Fibroblast of lung (primary cell): ENCODE data around the gene ZDHHC3. TPM values are rescaled to one million over a fixed set of nuclear protein-coding genes. Genes with fewer than 3 reads are reported as not detected.

Experiments
- DNase-seq, 2 donors: peaks; one replicate each; pipeline versions ENCODE4 v3.0.0 to v3.0.0-alpha.2; 2010; ENCODE audit warnings: low read depth in 2 of 2
- H2AFZ ChIP-seq: 2 replicates; pipeline ENCODE4 v1.5.1; 2012; ENCODE audit warnings: low read length, control low read depth, inconsistent platforms
- H3K27ac ChIP-seq: 2 replicates; pipeline ENCODE4 v1.5.1; 2011; ENCODE audit warnings: low read length, control low read depth; ENCODE audit not compliant: insufficient read depth
- H3K27me3 ChIP-seq: 2 replicates; pipeline ENCODE4 v1.5.1; 2011; ENCODE audit warnings: mild to moderate bottlenecking, low read length; ENCODE audit not compliant: control insufficient read depth, insufficient read depth
- H3K36me3 ChIP-seq: 2 replicates; pipeline ENCODE4 v1.5.1; 2011; ENCODE audit warnings: low read length; ENCODE audit not compliant: control insufficient read depth, insufficient read depth
- H3K4me1 ChIP-seq: 2 replicates; pipeline ENCODE4 v1.5.1; 2011; ENCODE audit warnings: low read length; ENCODE audit not compliant: control insufficient read depth, insufficient read depth; ENCODE audit errors: extremely low read depth
- H3K4me2 ChIP-seq: 2 replicates; pipeline ENCODE4 v1.5.1; 2011; ENCODE audit warnings: low read length, control low read depth; ENCODE audit not compliant: insufficient read depth; ENCODE audit errors: extremely low read depth
- H3K4me3 ChIP-seq, 4 experiments: fragments of 200-600 bp in 1 of 4; sonication (generic) in 1 of 4; replicated peaks in 1 of 4; 2 replicates each; pipeline ENCODE4 v1.5.1; 2011 to 2016; ENCODE audit warnings: low read length in 4 of 4, low read depth in 3 of 4, mild to moderate bottlenecking in 3 of 4, control low read depth in 2 of 4, inconsistent platforms in 1 of 4, mixed read lengths in 1 of 4; ENCODE audit not compliant: insufficient read depth in 1 of 4; ENCODE audit errors: control extremely low read depth in 1 of 4
- H3K79me2 ChIP-seq: 2 replicates; pipeline ENCODE4 v1.5.1; 2012; ENCODE audit warnings: mild to moderate bottlenecking, low read length, inconsistent platforms; ENCODE audit not compliant: control insufficient read depth, insufficient read depth
- H3K9ac ChIP-seq: 2 replicates; pipeline ENCODE4 v1.5.1; 2011; ENCODE audit warnings: mild to moderate bottlenecking, low read length, control low read depth; ENCODE audit not compliant: insufficient read depth
- H3K9me3 ChIP-seq: 2 replicates; pipeline ENCODE4 v1.5.1; 2012; ENCODE audit warnings: low read depth, low read length; ENCODE audit not compliant: control insufficient read depth, insufficient read depth
- H4K20me1 ChIP-seq: 2 replicates; pipeline ENCODE4 v1.5.1; 2011; ENCODE audit warnings: low read length; ENCODE audit not compliant: control insufficient read depth, insufficient read depth; ENCODE audit errors: extremely low read depth
- EZH2 ChIP-seq: IDR thresholded peaks from 2 replicates; pipeline ENCODE4 v1.5.1; 2012; ENCODE audit warnings: low read length, control low read depth, mild to moderate bottlenecking; ENCODE audit errors: missing control alignments
- polyA plus RNA-seq, 2 donors: library from polyadenylated mRNA; depleted of rRNA in 1 of 2; stranded (reverse) in 1 of 2; unstranded in 1 of 2; fragments of >200 nt; gene quantifications; 2 replicates each; pipeline ENCODE4 v1.2.1, GENCODE V29; 2011 to 2012; ENCODE audit warnings: missing spikeins in 1 of 2
- total RNA-seq: library from RNA; depleted of rRNA; stranded (reverse); fragments of >200 nt; gene quantifications from 2 replicates; pipeline ENCODE4 v1.2.1, GENCODE V29; 2014
- TF ChIP-seq, protein P1 (sequence below), 2 donors: IDR thresholded peaks in 1 of 2; conservative IDR thresholded peaks in 1 of 2; 1 replicate in 1 of 2; 2 replicates in 1 of 2; pipeline ENCODE4 v1.5.1; 2011 to 2012; ENCODE audit warnings: low read length in 2 of 2, control low read depth in 1 of 2, inconsistent platforms in 1 of 2, low read depth in 1 of 2, mild to moderate bottlenecking in 1 of 2

The ZDHHC3 gene
- total and polyA plus RNA-seq, 2 donors (not counting 1 experiment from before 2014, with no cell fraction given): 53.2 to 126 TPM

DNA sequence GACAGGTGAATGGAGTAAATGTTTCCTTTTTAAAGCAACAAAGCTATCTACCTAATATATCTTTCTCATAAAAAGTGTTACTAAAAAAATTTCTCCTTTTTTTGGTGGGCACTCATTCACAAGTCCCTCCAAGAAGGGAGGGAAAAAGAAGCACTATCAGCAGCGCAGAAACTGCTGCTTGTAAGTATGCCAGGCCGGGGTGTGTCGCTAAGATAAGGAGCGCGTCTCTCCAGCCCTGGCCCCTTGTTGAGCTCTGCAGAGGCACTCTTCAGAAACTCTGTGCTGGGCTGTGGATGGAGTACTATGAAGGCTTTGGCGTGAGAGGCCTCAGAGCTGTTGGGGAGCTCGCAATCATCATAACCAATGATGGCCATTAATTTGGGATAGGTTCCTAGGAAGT lies 49.1 kb downstream of the ZDHHC3 start:
- H2AFZ ChIP-seq: no peak overlapping the region
- H3K4me1 ChIP-seq: no peaks in the 10 kb centered on the region
- no peaks in the 10 kb centered on the region for H3K9me3 ChIP-seq
- H4K20me1 ChIP-seq: no peaks in the 10 kb centered on the region
- H3K27me3 ChIP-seq: no peaks in the 10 kb centered on the region
- no peak overlapping the region for H3K4me2 ChIP-seq
- TF ChIP-seq, protein P1, sequence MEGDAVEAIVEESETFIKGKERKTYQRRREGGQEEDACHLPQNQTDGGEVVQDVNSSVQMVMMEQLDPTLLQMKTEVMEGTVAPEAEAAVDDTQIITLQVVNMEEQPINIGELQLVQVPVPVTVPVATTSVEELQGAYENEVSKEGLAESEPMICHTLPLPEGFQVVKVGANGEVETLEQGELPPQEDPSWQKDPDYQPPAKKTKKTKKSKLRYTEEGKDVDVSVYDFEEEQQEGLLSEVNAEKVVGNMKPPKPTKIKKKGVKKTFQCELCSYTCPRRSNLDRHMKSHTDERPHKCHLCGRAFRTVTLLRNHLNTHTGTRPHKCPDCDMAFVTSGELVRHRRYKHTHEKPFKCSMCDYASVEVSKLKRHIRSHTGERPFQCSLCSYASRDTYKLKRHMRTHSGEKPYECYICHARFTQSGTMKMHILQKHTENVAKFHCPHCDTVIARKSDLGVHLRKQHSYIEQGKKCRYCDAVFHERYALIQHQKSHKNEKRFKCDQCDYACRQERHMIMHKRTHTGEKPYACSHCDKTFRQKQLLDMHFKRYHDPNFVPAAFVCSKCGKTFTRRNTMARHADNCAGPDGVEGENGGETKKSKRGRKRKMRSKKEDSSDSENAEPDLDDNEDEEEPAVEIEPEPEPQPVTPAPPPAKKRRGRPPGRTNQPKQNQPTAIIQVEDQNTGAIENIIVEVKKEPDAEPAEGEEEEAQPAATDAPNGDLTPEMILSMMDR (conservative IDR thresholded peaks at IDR 0.05 in 1 of 2, IDR thresholded peaks at IDR 0.05 in 1 of 2; ENCODE audit: low read depth in 1 of 2, low read length in 2 of 2): no peak
- no peak for TF ChIP-seq EZH2
- no peak overlapping the region for H3K4me3 ChIP-seq
- H3K79me2 ChIP-seq: no peaks in the 10 kb centered on the region
- H3K9ac ChIP-seq: no peak overlapping the region
- DNase-seq: no peak
- H3K36me3 ChIP-seq: peaks cover 18% of the 10 kb centered on the region
- no peak overlapping the region for H3K27ac ChIP-seq

DNA sequence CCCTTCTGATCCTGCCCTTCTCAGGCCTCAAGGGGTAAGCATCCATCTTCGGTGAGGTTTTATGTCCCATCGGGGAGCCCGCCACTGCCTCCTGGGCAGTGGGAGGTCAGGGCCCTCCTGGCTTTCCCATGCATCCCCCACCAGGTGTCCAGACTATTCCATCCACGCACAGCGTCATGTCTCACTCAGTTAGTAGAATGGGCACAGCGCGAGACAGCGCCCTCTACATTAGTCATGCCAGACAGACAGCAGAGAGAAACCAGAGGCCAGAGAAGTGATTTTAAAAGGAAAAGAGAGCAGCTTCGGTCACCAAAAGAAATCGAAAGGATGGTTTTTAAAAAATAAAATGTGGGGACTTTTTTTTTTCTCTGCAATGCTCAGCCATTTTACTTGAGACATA lies 49.8 kb downstream of the ZDHHC3 start:
- H4K20me1 ChIP-seq: no peaks in the 10 kb centered on the region
- no peak overlapping the region for H3K9ac ChIP-seq
- H3K27ac ChIP-seq: no peak overlapping the region
- no peak for DNase-seq
- no peaks in the 10 kb centered on the region for H3K9me3 ChIP-seq
- TF ChIP-seq, protein P1 (conservative IDR thresholded peaks at IDR 0.05 in 1 of 2, IDR thresholded peaks at IDR 0.05 in 1 of 2; ENCODE audit: low read depth in 1 of 2, low read length in 2 of 2): no peak
- TF ChIP-seq EZH2: no peak
- H3K79me2 ChIP-seq: no peaks in the 10 kb centered on the region
- H3K27me3 ChIP-seq: no peaks in the 10 kb centered on the region
- no peak overlapping the region for H3K4me3 ChIP-seq
- H2AFZ ChIP-seq: no peak overlapping the region
- no peak overlapping the region for H3K4me2 ChIP-seq
- peaks cover 21% of the 10 kb centered on the region for H3K36me3 ChIP-seq
- no peaks in the 10 kb centered on the region for H3K4me1 ChIP-seq

DNA sequence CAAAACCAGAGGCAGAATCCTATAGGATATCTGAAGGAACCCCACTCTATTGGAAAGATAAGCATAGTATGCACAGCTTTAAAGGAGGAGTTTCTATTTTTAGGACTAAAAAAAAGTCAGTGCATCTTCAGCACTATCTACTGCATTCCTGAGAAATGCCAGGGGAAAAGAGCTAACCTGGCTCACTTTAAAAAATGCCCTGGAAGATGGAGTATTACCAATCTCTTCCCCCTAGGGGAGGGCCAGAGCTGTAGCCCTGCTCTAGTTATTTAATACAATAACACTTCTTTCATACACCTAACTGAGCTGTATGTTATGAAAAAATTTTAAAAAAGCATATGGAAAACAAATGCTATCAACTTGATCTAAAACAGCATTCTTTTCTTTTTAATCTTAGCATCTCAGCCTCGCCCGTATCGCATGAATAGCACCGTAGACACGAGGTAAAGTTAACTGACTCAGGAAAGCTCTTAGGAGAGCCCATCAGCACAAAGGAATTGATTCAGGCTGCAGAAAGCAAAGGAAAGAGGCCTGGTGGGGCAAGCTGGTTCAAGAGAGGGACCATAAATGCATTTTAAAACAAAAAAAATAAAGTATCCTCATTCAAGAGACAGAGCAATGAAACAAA lies 51.4 kb downstream of the ZDHHC3 start:
- no peaks in the 10 kb centered on the region for H3K27me3 ChIP-seq
- no peak overlapping the region for H3K9ac ChIP-seq
- no peak overlapping the region for H2AFZ ChIP-seq
- no peak for DNase-seq
- no peak overlapping the region for H3K4me3 ChIP-seq
- no peaks in the 10 kb centered on the region for H4K20me1 ChIP-seq
- H3K4me2 ChIP-seq: no peak overlapping the region
- H3K9me3 ChIP-seq: no peaks in the 10 kb centered on the region
- H3K27ac ChIP-seq: no peak overlapping the region
- TF ChIP-seq, protein P1 (conservative IDR thresholded peaks at IDR 0.05 in 1 of 2, IDR thresholded peaks at IDR 0.05 in 1 of 2; ENCODE audit: low read depth in 1 of 2, low read length in 2 of 2): no peak
- no peak for TF ChIP-seq EZH2
- no peaks in the 10 kb centered on the region for H3K79me2 ChIP-seq
- peaks cover 15% of the 10 kb centered on the region for H3K36me3 ChIP-seq
- H3K4me1 ChIP-seq: no peaks in the 10 kb centered on the region
